Muscle of back (tissue), 11 donors: ENCODE measurements around the gene ATP9A. TPM values are rescaled to one million over a fixed set of nuclear protein-coding genes. Genes with fewer than 3 reads are reported as not detected.

Experiments
- DNase-seq, 3 donors: peaks; one replicate each; pipeline versions ENCODE4 v3.0.0 to v3.0.0-alpha.2; 2013
- polyA plus RNA-seq, 10 donors: library from polyadenylated mRNA; unstranded; fragments of 120-200 nt; gene quantifications; one replicate each; pipeline ENCODE4 v1.2.1, GENCODE V29; 2013; ENCODE audit not compliant: insufficient read length in 10 of 10

ATP9A gene
- polyA plus RNA-seq, 10 donors: 45.9 to 97.3 (median 59.9) TPM

GRCh38 chr20:51607170-51607569 is 161.0 kb downstream of the ATP9A start:
- DNase-seq: no peak

- no peak for DNase-seq
These were observed 163.3 kb downstream of the ATP9A start for GRCh38 chr20:51604851-51605250.

GRCh38 chr20:51602131-51602530 is 166.1 kb downstream of the ATP9A start:
- no peak for DNase-seq

GRCh38 chr20:51600950-51601349 is 167.2 kb downstream of the ATP9A start:
- DNase-seq: peak in 1 of 3 donors; percentile 39

- peak in 2 of 3 donors; percentile 30 to 63 for DNase-seq
These were observed 168.2 kb downstream of the ATP9A start for GRCh38 chr20:51600016-51600420.

- no peak for DNase-seq
These were observed 169.6 kb downstream of the ATP9A start for GRCh38 chr20:51598556-51598955.

- DNase-seq: no peak
These were observed 170.6 kb downstream of the ATP9A start for GRCh38 chr20:51597389-51598231.

- DNase-seq: peak in 1 of 3 donors; percentile 36
These were observed 171.4 kb downstream of the ATP9A start for GRCh38 chr20:51596668-51597388.

- DNase-seq: no peak
These were observed 172.4 kb downstream of the ATP9A start for GRCh38 chr20:51595744-51596143.

GRCh38 chr20:51595058-51595532 is 173.1 kb downstream of the ATP9A start:
- DNase-seq: peak; percentile 80 to 92 (median 83)

GRCh38 chr20:51594236-51595057 is 173.7 kb downstream of the ATP9A start:
- no peak for DNase-seq

GRCh38 chr20:51593584-51593983 is 174.6 kb downstream of the ATP9A start:
- no peak for DNase-seq

GRCh38 chr20:51592564-51592963 is 175.6 kb downstream of the ATP9A start:
- no peak for DNase-seq

GRCh38 chr20:51591871-51592270 is 176.3 kb downstream of the ATP9A start:
- no peak for DNase-seq

- no peak for DNase-seq
These were observed 179.4 kb downstream of the ATP9A start for GRCh38 chr20:51588762-51589161.

GRCh38 chr20:51587145-51587544 is 181.0 kb downstream of the ATP9A start:
- DNase-seq: no peak

GRCh38 chr20:51586005-51586440 is 182.2 kb downstream of the ATP9A start:
- DNase-seq: peak in 1 of 3 donors; percentile 98

- DNase-seq: no peak
These were observed 183.0 kb downstream of the ATP9A start for GRCh38 chr20:51585148-51585547.

GRCh38 chr20:51584737-51585136 is 183.5 kb downstream of the ATP9A start:
- no peak for DNase-seq

GRCh38 chr20:51584116-51584515 is 184.1 kb downstream of the ATP9A start:
- no peak for DNase-seq

GRCh38 chr20:51583499-51583898 is 184.7 kb downstream of the ATP9A start:
- no peak for DNase-seq

GRCh38 chr20:51583073-51583472 is 185.1 kb downstream of the ATP9A start:
- no peak for DNase-seq
